Measurements from ENCODE around the gene SURF6.
"Not testable (repeated sequence)": the region's sequence is repeated elsewhere in the genome, so short reads cannot be mapped to it uniquely, and the experiment has no call there.

SURF6 gene

DNA sequence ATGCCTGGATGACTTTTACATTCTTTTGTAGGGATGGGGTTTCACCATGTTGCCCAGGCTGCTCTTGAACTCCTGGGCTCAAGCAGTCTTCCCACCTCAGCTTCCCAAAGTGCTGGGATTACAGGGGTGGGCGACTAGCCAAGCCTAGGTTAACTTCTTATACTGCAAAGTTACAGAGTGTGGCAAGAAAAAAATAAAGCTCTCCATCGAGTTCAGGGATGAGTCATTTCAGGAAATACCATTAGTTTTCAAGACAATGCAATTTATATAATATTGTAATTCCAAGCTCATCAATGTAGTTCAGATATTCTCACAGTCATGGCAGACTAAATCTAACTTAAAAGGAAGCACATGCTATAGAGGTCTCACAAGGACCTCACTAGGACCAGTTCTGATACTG is 49.5 kb downstream of the SURF6 start:
- H3K36me3 ChIP-seq (ENCODE audit: control insufficient read depth, insufficient read depth, low read length): no peaks in the 10 kb centered on the region
- DNase-seq (ENCODE audit: low read depth, low spot score): no peak
- no CpG with 5 or more reads among the region's 2 CpGs for WGBS (ENCODE audit: insufficient coverage, insufficient read length)

DNA sequence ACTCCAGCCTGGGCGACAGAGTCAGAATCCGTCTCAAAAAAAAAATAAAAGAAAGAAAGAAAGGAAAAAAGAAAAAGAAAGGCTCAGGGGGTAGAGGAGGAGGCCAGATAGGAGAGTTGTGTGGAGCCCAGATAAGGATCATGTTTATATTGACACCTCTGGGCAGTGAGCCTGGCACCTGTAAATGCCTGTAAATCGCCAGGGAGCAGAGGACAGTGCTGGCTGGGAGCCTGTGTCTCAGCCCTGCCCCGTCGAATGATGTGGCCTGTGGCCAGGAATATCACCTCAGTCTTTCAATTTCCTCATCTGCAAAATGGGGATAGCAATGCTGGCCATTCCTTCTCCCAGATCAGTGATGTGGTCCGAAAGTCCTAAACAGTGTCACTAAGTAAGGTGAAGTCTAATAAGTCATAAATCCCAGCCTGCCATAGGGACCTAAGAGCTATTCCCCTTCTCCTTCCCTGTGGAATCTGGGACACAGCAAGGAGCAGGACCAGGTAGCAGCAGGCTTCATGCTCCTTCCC is 50.7 kb downstream of the SURF6 start:
- no peaks in the 10 kb centered on the region for H3K4me1 ChIP-seq (ENCODE audit: control insufficient read depth, insufficient read depth, low read length)
- WGBS (ENCODE audit: insufficient coverage, insufficient read length): no CpG with 5 or more reads among the region's 6 CpGs
- no peak for DNase-seq (ENCODE audit: low read depth, low spot score)
- no peak overlapping the region for H3K4me3 ChIP-seq (ENCODE audit: low read length)
- no peaks in the 10 kb centered on the region for H3K9me3 ChIP-seq (ENCODE audit: control insufficient read depth, insufficient read depth, low read length)
- H3K27me3 ChIP-seq (ENCODE audit: control insufficient read depth, insufficient read depth, low read length): no peaks in the 10 kb centered on the region
- H3K27ac ChIP-seq (ENCODE audit: low read length): no peak overlapping the region
- H3K36me3 ChIP-seq (ENCODE audit: control insufficient read depth, insufficient read depth, low read length): no peaks in the 10 kb centered on the region

More for the DNA sequence above, 49.5 kb downstream of the SURF6 start:
- no peak overlapping the region for H3K4me3 ChIP-seq (ENCODE audit: low read length)
- no peak overlapping the region for H3K27ac ChIP-seq (ENCODE audit: low read length)
- no peaks in the 10 kb centered on the region for H3K27me3 ChIP-seq (ENCODE audit: control insufficient read depth, insufficient read depth, low read length)
- no peaks in the 10 kb centered on the region for H3K9me3 ChIP-seq (ENCODE audit: control insufficient read depth, insufficient read depth, low read length)
- no peaks in the 10 kb centered on the region for H3K4me1 ChIP-seq (ENCODE audit: control insufficient read depth, insufficient read depth, low read length)

DNA sequence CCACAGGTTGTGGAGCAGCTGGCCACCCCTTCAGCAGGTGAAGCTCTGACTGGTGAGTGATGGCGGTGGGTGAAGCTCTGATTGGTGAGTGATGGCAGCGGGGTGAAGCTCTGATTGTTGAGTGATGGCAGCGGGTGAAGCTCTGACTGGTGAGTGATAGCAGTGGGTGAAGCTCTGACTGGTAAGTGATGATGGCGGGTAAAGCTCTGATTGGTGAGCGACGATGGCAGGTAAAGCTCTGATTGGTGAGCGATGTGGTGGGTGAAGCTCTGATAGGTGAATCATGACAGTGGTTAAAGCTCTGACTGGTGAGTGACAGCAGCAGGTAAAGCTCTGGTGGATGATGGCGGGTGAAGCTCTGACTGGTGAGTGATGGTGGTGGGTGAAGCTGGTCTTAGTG is 51.6 kb downstream of the SURF6 start:
- Histone ChIP-seq H3K27ac (ENCODE audit: low read length) (no peak overlapping the region), H3K4me1 (ENCODE audit: control insufficient read depth, insufficient read depth, low read length) (no peaks in the 10 kb centered on the region), H3K9me3 (ENCODE audit: control insufficient read depth, insufficient read depth, low read length) (no peaks in the 10 kb centered on the region), H3K36me3 (ENCODE audit: control insufficient read depth, insufficient read depth, low read length) (no peaks in the 10 kb centered on the region), H3K4me3 (ENCODE audit: low read length) (no peak overlapping the region), H3K27me3 (ENCODE audit: control insufficient read depth, insufficient read depth, low read length) (no peaks in the 10 kb centered on the region)
- no CpG with 5 or more reads among the region's 8 CpGs for WGBS (ENCODE audit: insufficient coverage, insufficient read length)
- DNase-seq (ENCODE audit: low read depth, low spot score): no peak

DNA sequence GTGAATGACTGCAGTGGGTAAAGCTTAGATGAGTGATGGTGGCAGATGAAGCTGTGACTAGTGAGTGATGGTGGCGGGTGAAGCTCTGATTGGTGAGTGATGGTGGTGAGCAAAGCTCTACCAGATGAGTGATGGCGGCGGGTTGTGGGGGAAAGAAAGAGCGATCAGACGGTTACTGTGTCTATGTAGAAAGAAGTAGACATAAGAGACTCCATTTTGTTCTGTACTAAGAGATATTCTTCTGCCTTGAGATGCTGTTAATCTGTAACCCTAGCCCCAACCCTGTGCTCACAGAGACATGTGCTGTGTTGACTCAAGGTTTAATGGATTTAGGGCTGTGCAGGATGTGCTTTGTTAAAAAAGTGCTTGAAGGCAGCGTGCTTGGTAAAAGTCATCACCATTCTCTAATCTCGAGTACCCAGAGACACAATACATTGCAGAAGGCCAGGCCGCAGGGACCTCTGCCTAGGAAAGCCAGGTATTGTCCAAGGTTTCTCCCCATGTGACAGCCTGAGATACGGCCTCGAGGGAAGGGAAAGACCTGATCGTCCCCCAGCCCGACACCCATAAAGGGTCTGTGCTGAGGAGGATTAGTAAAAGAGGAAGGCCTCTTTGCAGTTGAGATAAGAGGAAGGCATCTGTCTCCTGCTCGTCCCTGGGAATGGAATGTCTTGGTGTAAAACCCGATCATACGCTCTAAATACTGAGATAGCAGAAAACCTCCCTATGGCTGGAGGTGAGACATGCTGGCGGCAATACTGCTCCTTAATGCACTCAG is 52.5 kb downstream of the SURF6 start:
- WGBS (ENCODE audit: insufficient coverage, insufficient read length): no CpG with 5 or more reads among the region's 16 CpGs
- not testable (repeated sequence) for DNase-seq (ENCODE audit: low read depth, low spot score); H3K4me1 ChIP-seq (ENCODE audit: control insufficient read depth, insufficient read depth, low read length); H3K36me3 ChIP-seq (ENCODE audit: control insufficient read depth, insufficient read depth, low read length); H3K27ac ChIP-seq (ENCODE audit: low read length); H3K9me3 ChIP-seq (ENCODE audit: control insufficient read depth, insufficient read depth, low read length); H3K4me3 ChIP-seq (ENCODE audit: low read length); H3K27me3 ChIP-seq (ENCODE audit: control insufficient read depth, insufficient read depth, low read length)

DNA sequence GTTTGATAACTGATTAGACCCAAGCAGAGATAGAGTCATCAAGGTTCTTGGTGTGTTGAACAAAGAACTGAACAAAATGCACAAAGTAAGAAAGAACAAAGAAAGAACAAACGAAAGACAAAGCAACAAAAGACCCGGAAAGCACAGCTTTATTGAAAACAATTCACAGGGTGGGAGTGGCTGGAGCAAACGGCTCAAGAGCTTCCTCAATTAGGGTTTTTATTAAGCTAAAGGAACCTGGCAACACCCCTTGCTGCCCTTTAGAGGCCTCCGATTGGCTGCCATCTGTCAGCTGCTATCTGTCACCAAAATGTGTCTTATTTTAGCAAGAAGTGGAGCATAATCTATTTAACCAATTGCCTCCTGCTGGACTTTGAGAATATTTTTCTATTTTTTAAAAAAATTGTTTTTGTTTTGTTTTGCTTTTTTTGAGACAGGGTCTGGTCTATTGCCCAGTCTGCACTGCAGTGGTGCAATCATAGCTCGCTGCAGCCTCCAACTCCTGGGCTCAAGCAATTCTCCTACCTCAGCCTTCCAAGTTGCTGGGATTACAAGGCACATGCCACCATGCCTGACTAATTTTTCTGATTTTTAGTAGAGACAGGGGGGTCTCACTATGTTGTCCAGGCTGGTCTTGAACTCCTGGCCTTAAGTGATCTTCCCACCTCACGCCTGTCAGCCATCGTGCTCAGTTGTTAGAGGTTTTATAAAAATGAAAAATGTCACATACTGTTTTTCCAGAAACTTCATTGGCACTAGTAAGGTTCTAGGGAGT is 53.3 kb downstream of the SURF6 start:
- no peaks in the 10 kb centered on the region for H3K36me3 ChIP-seq (ENCODE audit: control insufficient read depth, insufficient read depth, low read length)
- H3K27ac ChIP-seq (ENCODE audit: low read length): no peak overlapping the region
- no peaks in the 10 kb centered on the region for H3K9me3 ChIP-seq (ENCODE audit: control insufficient read depth, insufficient read depth, low read length)
- WGBS (ENCODE audit: insufficient coverage, insufficient read length): no CpG with 5 or more reads among the region's 7 CpGs
- no peak for DNase-seq (ENCODE audit: low read depth, low spot score)
- no peak overlapping the region for H3K4me3 ChIP-seq (ENCODE audit: low read length)
- no peaks in the 10 kb centered on the region for H3K4me1 ChIP-seq (ENCODE audit: control insufficient read depth, insufficient read depth, low read length)
- H3K27me3 ChIP-seq (ENCODE audit: control insufficient read depth, insufficient read depth, low read length): no peaks in the 10 kb centered on the region

DNA sequence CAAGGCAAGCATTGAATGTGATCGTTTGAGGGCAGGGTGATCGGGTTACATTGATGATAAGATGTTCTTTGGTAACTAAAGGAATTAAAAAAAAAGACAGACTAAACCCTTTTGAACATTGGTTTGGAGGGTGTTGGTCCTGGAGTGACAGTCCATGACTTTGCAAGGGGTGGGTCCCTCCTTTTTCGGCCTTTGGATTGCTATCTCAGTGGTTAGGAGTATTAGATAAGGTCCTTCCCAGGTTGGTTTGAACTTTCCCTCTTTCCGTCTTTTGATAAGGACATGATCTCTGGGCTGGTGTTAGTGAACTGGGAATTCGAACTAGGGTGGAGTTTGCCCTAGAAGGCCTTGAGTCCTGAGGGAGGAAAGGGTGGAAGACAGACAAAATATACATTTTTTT is 55.6 kb downstream of the SURF6 start:
- Histone ChIP-seq H3K4me3 (ENCODE audit: low read length) (no peak overlapping the region), H3K27ac (ENCODE audit: low read length) (no peak overlapping the region), H3K27me3 (ENCODE audit: control insufficient read depth, insufficient read depth, low read length) (peaks cover 8% of the 10 kb centered on the region; the same call in 1 of the 2 replicates), H3K36me3 (ENCODE audit: control insufficient read depth, insufficient read depth, low read length) (no peaks in the 10 kb centered on the region), H3K4me1 (ENCODE audit: control insufficient read depth, insufficient read depth, low read length) (no peaks in the 10 kb centered on the region), H3K9me3 (ENCODE audit: control insufficient read depth, insufficient read depth, low read length) (0 out of 2 replicates have a peak, but pooled peaks cover 1% of the 10 kb centered on the region)
- WGBS (ENCODE audit: insufficient coverage, insufficient read length): no CpG with 5 or more reads among the region's 5 CpGs
- DNase-seq (ENCODE audit: low read depth, low spot score): no peak

All from iPS DF 6.9 (cell line).